Measurements from ENCODE around the gene RHD.
"Not testable (repeated sequence)": the region's sequence is repeated elsewhere in the genome, so short reads cannot be mapped to it uniquely, and the experiment has no call there.

The RHD gene

DNA sequence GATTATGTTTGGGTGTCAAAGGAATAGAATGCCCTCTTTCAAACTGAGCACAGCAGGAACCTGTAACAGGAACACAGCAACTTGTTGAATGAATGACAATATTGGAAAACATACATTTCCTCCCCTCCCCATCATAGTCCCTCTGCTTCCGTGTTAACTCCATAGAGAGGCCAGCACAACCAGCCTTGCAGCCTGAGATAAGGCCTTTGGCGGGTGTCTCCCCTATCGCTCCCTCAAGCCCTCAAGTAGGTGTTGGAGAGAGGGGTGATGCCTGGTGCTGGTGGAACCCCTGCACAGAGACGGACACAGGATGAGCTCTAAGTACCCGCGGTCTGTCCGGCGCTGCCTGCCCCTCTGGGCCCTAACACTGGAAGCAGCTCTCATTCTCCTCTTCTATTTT is at the start of gene RHD:
TSS of gene RHD (plus strand) at position 272 of the 400 bp plus-strand sequence. CDS start at position 311, 39 bp downstream.
- not testable (repeated sequence) for DNase-seq (ENCODE audit: low read depth, low spot score)

DNA sequence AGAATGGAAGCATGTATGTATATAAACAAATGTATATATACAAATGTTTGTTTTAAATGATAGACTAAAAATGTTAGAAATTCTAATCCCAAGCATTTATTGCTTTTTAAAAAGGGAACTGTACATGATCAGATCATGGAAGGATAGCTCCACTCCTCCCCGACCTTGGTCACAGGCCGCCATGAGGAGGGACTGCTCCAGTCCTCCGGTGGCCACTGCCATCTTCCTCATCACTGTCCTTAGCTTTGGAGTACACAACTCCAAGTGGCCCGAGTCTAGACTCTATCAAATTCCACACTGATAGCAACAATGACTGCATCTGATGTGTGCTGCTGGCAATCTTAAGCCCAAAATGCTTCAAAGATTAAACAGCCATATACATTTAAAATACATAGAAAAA is 49.7 kb upstream of the RHD start:
- DNase-seq (ENCODE audit: low read depth, low spot score), result no peak

DNA sequence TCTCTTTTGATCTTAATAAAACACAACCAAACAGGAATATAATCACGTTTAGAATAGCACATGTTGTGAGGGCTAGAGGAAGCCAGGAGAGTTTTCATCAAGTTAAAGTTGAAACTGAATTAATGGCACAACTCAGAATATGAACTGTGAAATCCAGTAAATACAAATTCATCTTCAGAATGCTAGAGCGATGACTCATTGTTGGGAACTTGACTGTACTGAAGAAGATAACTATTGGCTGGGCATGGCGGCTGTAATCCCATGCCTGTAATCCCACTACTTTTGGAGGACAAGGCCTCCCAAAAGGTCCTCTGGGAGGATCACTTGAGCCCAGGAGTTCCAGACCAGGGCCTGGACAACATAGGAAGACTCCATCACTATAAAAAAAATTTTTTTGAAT is 48.8 kb upstream of the RHD start:
- no peak for DNase-seq (ENCODE audit: low read depth, low spot score)

DNA sequence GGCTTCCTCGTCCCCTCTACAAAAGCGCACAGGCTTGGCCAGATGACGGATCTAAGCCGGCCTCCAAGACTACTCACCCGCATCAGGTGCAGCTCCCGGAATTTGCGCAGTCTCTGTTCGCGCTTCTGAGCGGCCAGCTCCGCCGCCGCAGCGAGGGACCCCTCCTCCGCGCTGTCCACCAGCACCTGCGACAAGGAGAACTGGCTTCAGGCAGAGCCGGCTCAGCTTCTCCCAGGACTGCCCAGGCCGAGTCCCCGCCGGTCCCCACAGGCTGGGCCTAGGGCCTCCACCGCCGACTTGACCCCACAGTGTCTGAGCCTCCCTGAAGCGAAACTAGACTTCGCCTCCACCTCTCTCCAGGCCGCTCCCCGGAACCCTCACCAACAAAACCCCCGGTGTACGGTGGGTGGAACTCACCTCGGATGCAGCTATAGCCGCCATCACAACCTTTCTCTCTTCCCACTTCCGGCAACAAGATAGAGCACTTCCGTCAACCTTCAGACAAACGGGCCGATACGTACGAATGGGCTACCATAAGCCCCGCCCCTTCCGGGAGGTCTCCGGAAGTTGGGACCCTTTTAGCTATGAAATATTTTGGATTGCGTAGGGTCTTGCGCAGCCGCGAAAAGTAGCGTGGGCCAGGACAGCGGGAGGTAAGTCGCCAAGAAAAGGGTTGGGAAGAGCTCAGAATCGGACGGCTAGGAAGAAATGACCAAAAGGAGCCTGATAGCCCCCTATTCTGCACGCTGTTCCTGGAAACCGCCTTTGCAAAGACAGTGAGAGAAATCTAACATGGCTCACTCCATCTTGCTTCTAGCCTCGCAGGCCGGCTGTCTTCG is 40.1 kb upstream of the RHD start, which contains the start of gene SYF2:
TSS of gene SYF2 (minus strand) at position 476 of the 839 bp plus-strand sequence. CDS start at position 441, 35 bp downstream.
- peak; percentile 88 for DNase-seq (ENCODE audit: low read depth, low spot score)

DNA sequence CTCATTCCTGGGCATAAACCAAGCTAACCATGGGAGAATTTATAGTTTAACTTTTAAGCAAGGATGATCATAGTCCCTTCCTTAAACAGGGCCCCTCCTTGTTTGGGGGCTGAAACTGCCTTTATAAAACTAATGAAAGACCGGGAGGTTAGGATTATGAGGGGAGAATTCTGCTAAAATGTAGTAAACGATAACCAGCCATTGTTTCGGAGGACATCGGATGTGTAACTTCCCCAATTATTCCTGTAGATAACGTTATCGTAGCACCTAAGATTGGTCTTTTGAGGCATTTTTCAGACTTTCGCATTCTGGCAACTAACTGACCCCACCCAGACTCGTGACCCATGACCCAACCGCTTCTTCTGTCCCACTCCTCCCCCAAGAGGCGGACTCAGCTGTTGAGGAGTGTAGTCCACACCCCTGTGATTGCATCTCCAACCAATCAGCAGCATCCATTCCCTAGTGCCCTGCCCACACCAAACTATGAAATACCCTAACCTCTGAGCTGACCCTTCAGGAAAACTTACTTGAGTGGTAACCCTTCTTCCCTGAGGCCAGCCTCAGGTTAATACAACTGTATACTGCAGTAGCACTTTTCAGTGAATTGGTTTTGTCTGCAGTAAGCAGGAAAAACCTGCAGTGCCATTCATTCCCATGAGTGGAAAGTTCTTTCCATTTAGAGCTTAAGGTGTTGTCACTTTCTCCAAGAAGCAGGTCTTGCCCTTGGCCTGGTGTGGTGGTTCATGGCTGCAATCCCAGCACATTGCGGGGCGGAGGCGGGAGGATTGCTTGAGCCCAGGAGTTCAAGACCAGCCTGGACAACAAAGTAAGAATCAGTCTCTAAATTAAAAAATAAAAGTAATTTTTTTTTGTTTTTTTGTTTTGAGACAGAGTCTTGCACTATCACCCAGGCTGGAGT is 39.2 kb upstream of the RHD start:
- DNase-seq (ENCODE audit: low read depth, low spot score), result peak; percentile 90

DNA sequence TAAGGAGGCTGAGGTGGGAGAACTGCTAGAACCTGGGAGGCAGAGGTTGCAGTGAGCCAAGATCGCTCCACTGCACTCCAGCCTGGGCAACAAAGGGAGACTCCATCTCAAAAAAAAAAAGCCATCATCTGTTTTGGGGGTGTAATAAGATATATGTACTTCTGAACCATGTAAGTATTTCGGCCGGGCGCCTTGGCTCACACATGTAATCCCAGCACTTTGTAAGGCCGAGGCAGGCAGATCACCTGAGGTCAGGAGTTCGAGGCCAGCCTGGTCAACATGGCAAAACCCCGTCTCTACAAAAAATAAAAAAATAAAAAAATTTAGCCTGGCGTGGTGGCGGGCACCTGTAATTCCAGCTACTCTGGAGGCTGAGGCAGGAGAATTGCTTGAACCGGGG is 36.9 kb upstream of the RHD start:
- DNase-seq (ENCODE audit: low read depth, low spot score), result not testable (repeated sequence)

DNA sequence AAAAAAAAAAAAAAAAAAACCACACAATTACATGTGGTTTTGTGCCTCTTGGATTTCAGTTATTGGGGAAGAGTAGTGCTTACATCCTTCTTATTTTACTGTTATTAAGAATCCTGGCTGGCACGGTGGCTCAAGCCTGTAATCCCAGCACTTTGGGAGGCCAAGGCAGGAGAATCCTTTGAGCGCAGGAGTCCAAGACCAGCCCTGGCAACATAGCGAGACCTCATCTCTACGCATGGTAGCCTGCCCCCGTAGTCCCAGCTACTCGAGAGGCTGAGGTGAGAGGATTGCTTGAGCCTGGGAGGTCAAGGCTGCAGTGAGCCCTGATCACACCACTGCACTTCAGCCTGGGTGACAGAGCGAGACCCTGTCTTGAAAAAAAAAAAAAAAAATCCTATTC is 36.0 kb upstream of the RHD start:
- DNase-seq (ENCODE audit: low read depth, low spot score), result not testable (repeated sequence)

DNA sequence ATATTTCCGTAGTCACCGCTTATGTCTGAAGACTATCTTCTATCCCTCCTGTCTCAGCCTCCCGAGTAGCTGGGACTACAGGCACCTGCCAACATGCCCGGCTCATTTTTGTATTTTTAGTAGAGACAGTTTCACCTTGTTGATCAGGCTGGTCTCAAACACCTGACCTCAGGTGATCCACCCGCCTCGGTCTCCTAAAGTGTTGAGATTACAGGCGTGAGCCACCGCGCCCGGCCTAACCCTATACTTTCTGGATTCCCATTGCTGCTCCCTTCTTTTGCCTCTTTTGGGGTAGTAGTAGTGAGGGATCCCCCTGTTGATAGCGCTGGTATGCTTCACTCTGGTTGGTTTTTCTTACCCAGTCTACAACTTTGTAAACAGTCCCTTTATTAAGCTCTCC is 34.3 kb upstream of the RHD start:
- DNase-seq (ENCODE audit: low read depth, low spot score), result no peak

DNA sequence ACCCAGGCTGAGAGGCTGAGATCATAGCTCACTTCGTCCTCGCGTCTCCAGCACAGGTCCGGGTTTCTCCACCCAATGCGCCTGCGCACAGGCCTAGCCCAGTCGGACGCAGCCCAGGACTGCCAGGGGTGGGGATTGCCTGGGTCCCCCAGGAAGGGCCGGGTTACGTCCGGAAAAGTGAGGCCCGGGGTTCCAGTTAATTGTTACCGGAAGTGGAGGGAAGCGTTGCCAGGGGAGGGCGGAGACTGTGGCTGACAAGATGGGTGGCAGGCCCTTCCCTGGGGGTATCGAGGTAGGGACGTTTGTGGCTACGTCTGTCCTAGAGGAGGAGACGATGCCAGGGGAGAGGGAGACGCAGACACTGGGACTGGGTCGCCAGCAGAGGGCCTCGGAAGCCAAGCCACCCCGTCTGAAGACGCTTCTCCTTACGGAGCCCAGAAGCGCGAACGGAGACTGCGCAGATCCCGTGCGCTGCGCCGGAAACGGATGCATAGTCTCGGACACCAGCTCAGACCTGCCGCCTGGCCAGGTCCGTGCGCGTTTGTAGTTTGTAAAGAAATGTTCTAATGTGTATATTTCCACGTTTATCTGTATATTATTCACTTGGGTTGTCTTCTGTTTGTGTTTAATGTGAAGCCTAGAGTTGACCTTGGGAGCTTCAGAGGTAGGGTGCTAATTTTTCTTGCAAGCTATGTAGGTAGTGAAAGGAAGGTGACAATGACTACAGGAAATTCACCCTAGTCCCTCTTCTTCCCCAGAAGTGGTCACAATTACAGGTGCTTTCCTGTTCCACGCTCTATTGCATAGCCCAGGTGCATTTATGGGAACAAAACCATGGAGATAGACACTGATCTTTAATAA is 32.4 kb upstream of the RHD start:
- peak; percentile 83 for DNase-seq (ENCODE audit: low read depth, low spot score)

DNA sequence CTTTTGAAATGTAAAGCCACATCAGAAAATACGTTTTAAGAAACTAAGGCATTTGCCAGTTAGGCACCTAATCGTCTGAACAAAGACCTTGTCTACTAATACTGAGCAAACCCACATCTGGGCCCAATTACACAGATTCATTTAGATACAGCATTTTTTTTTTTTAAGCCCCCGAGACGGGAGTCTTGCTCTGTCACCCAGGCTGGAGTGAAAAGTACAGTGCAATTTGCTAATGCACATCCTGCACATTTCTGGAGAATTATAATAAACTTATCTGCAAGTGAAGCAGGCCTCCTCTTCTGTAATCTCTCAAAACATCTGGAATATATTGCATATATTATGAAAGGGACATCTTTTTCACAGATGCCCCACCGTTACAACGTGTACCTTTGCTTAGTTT is 28.4 kb upstream of the RHD start:
- DNase-seq (ENCODE audit: low read depth, low spot score), result no peak

DNA sequence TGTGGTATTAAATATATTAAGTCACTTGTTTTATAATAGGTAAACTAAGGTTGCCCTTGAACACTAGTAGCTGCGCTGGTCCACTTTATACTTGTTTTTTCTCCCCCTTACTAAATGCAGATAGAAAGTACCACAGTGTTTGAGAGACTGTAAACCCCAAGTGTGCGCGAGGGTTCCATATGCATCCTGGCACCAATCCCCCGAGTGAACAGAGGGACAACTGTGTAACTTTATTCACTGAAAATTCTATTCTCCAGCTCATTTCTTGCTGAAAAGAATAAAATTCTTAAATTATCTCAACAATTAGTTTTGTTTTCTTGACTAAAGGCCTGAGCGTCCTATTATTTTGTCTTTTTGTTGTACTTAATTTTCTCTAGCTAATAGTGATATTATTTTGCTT is 26.9 kb upstream of the RHD start:
- no peak for DNase-seq (ENCODE audit: low read depth, low spot score)

DNA sequence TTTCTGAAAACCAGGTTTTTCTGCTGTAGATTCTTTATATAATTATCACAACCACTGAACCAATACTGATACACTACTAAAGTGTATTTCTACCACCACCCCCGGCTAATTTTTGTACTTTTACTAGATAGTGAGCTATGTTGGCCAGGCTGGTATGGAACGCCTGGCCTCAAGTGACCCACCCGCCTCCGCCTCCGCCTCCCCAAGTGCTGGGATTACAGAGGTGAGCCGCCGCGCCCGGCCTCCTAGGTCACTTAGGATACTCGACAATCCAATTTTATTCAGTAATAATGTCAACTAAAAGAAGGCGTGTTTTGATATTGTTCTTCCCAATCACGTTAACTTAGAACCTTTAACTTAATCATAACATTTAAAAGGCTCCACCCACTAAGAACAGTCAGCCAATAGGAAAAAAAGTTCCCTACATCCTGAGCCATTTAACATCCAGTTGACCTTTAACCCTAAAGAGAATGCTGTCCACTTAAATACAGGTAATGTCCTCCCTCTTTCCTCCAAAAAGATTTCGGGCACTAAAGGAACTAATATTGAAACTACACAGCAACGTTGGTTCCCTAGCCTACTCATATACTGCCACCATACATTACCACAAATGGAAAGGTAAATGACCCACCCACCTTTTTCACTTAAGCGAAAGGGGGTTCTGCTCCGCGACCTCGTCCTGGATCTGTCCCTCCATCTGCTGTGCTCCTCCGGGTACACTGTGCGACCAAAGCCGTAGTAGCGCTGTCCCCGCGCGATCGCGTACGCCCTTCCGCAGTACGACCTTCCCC is 26.3 kb upstream of the RHD start:
- no peak for DNase-seq (ENCODE audit: low read depth, low spot score)

DNA sequence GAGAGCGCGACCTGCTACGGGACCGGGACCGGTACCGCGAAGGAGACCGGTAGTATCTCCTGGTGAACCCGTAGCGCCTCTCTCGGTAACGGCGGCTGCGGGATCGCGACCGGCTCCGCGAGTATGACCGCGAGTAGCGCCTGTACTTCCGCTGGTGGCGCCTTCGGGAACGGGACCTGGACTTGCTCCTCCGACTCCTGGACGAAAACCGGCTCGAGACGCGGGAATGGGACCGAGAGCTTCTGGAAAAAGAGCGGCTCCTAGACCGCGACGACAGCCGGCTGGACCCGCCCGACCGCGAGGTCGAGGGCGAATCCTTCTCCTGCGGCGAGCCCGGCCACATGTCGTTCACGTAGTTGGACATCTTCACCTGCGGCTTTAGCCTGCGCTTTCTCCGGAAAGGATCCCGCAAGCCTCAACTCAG is 25.7 kb upstream of the RHD start:
- DNase-seq (ENCODE audit: low read depth, low spot score), result no peak

DNA sequence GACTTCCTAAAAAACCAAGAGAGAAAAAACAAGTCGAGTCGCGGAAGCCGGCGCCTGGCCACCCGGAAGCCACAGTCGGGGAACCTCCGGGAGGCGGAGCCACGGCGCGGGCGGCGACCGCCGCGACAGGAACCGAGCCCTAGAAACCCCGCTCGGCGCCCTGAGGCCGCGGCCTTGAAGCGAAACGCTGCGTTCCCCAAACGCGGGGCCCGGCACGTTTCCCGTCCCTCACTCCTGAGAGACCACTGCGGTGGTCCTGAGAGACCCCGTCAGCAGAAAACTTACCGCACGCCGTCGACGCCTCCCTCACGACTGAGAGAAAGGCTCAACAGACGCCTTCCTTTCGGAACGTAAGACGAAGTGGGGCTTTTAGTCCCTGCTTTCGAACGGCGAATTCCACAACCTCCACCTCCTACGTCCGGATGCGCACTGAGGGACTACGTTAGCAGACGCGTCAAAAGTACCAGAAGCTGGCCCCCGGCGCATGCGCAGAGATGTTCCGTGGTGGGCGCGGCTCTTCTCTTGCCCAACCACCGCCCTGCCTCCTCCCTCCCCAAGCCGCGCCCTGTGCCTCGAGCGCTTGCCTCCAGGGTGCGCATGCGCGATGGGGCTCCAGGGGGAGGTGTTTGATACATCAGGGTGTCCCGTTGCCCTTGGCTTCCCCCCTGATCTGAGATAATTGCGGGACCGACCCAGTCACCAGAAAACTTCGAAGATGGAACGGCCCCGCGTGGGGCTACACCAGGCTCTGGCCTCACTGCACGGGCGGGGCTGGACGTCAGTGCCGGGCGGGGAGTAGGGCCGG is 25.1 kb upstream of the RHD start, which contains the start of gene RSRP1:
TSS of gene RSRP1 (minus strand) at position 431 of the 805 bp plus-strand sequence. CDS start 491 bp downstream, outside the sequence.
- DNase-seq (ENCODE audit: low read depth, low spot score), result peak; percentile 82

DNA sequence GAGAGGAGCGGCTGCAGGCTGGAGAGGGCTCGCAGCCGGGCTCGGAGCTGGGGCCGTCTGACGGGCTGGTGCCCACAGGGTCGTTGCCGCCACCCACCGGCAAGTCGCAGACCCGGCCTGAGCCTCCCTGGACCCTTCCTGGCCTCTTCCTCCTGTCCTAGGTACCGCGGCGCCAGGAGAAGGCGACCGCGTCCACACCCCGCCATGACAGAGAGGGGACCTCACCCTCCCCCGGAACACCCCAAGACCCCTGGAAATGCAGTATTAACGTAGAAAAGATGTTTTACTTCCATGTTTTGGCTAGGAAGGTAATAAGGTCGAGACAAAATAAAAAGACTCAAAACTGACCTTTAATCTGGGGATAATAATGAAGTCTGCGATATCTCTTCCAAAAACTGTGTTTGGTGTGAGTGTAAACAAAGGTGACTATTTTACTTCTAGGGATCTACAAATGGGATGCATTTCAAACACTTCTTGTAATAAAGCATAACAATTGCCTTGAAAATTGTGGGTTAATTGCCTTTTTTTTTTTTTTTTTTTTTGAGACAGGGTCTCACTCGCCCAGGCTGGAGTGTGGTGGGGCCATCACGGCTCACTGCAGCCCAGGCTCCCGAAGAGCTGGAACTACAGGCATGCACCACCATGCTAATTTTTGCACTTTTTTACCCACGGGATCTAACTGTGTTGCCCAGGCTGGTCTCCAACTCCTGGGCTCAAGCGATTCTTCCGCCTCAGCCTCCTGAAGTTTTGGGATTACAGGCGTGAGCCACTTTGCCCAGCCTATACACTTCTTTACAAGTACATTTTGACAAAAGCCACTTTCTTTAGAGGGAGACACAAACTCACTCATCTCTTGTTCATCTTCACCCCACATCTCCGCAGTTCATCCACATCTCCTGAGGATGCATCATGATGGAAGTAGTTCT is 24.2 kb upstream of the RHD start:
- peak; percentile 52 for DNase-seq (ENCODE audit: low read depth, low spot score)

DNA sequence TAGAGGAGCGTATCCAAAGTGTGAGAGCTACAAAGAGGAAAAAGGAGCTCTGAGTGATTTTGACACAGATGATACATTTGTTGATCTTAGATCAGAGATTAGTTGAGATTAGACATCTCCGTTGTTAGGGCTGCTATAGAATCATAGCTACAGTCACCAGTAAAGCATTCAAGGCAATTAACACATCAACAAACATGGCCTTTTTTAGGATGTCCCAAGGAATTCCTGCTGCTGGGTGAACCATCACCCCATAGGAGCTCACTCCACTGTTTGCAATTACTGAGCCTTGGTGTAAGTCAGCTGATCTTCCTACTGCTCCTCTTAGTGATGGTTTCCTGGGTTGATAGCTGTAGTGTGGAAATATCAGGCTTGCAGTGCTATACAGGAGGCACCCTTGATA is 18.4 kb upstream of the RHD start:
- DNase-seq (ENCODE audit: low read depth, low spot score), result no peak

DNA sequence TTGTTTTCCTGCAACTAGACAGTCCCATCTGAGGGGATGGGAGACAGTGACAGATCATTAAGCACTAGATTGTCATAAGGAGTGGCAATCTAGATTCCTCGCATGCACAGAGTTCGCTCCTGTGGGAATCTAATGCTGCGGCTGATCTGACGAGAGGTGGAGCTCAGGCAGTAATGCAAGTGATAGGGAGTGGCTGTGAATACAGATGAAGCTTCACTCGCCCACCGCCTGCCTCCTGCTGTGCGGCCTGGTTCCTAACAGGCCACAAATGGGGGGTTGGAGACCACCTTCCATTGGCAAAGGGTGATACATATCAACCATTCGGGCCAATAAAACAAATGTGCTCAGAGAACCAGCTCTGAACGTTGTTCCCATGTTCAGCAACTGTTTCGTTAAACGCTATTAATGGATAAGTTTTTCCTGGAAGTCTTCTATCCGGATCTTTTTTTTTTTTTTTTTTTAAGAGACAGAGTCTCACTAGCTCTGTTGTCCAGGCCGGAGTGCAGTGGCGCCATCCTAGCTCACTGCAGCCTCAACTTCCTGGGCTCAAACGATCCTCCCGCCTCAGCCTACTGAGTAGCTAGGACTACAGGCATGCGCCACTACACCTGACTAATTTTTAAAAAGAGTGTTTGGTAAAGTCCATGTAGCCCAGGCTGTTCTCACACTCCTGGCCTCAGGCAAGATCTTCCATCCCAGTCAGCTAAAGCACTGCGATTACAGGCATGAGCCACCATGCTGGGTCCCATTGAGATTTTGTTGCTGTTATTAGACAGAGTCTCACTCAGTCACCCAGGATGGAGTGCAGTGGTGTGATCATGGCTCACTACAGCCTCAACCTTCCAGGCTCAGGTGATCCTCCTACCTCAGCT is 16.4 kb upstream of the RHD start:
- no peak for DNase-seq (ENCODE audit: low read depth, low spot score)

DNA sequence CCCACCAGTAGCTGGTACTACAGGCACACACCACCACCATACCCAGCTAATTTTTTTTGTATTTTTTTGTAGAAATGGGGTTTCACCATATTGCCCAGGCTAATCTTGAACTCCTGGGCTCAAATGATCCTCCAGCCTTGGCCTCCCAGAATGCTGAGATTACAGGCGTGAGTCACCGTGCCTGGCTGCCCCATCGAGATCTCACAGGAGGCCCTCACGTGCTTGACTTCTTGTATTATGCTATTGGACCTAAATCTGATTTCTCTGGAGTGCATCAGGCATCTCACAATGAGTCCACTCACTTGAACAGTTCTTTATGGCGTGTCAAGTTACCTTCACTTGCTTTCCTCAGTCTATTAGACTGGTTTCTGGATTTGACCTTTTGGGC is 15.7 kb upstream of the RHD start:
- DNase-seq (ENCODE audit: low read depth, low spot score), result no peak

Measured in iPS DF 19.7 (cell line).